MV-4-11 (cell line): Measurements from ENCODE around the gene TASOR2.

ENCODE experiments used
- DNase-seq: peaks from one replicate; lab custom pipeline; 2025; lab: John Stamatoyannopoulos, UW

The TASOR2 gene, protein sequence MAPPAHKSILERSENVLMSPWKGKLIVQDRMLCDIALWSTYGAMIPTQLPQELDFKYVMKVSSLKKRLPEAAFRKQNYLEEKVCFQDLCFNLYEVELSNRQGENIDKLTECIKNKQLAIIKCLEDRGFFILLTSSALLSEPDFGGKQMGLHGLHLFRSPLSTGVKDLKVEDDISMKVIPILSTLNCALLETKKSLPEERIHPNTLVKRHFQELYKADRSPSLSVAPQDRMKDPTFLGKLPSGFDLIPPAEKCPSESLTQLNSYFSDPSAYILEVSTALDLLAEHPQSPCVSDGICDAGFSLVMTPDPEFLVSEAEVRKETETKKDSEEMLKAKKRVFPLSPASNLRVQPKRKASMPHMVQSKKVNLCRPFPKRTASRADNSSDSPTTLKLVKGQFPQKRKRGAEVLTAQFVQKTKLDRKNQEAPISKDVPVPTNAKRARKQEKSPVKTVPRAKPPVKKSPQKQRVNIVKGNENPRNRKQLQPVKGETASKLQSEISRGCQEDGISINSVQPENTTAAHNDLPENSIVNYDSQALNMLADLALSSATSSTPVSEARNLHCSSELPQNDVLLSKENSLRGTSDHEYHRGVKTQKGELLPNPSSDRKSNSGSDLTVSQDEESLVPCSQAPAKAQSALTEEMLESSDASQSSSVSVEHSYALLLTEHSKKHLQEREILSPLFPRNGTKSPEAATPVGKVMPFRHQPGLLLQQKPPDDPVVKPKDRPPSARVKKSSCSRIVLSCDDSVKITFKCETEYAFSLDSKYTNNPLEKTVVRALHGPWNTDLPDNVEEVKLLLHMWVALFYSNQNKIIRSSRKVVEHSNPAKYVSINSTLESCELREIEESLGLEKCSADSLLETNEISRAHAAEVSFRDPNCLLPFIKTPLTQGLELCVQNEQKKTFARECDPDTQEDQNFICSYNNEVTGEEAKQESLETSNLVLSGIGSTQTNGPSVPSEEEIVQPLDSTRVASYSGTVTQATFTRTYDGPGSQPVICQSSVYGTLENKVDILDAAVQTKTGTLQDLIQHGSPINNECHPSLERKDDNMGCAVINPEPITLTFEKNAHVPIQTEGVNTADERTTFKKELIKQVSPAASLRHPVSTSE (N-terminal part only)

GRCh38 chr10:5684318-5684970 is at the start of gene TASOR2:
TSS of gene TASOR2 (plus strand) at chr10:5684838. CDS start at chr10:5720643, 35,805 bp downstream.
- peak; percentile 99 for DNase-seq

GRCh38 chr10:5634918-5635317 is 49.7 kb upstream of the TASOR2 start:
- DNase-seq, result no peak

- no peak for DNase-seq
Measured at GRCh38 chr10:5638494-5638893, 46.1 kb upstream of the TASOR2 start.

- no peak for DNase-seq
Measured at GRCh38 chr10:5639066-5639465, 45.6 kb upstream of the TASOR2 start.

DNA sequence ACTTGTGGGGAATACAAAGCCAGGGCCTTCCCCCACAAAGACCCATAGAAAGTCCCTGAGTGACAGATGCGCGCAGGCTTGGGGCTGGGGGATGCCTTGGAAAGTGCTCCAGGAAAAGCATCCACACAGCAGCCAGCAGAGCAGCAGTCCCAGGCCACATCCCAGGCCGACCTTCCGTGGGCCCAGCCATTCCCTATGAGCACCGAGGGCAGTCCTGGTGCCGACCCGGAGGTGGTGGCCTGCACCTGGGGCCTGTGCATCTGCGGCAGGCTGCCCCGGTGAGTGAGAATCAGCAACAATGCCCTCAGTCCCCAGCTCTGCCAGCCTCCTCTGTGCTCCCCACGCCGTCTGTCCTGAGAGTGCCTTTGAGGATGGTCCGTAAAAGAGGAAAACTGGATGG is 44.6 kb upstream of the TASOR2 start:
- no peak for DNase-seq

GRCh38 chr10:5640501-5640900 is 44.1 kb upstream of the TASOR2 start:
- DNase-seq, result no peak

DNA sequence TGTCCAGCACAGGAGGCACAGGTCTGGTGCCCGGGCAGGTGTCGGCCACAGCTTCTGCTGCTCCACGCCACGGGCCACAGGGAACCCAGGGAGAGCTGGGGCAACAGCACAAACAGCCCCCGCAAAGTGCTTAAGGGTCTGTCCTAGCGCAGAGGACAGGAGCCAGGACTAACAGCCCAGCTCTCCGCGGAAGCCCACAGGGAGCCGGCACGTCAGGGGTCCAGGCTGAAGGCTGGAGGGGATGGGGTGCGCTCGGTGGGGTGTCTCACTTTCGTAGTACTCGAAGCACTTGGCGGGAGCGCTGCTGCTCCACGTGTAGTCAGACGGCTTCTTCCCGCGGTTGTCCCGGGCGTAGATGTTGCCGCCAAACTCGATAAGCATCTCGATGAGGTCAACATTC is 43.1 kb upstream of the TASOR2 start:
- no peak for DNase-seq

- DNase-seq, result no peak
Measured at GRCh38 chr10:5643346-5644067, 41.1 kb upstream of the TASOR2 start.

DNA sequence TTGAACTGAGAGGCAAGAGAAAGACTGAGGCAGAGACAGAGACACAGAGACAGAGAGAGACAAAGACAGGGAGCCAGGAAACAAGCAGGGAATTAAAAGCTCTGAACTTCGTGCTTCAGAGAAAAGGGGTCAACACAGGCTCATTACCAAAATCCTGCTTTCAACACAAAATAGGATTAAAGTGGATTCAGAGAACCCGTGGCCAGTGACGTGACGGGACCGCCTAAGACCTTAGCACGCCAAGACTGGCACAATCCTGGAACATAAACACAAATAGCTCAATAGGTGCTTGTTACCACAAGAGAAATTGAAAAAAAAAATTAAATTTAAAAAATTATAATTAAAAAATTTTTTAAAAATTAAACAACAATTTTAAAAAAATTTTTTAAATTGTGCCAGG is 39.7 kb upstream of the TASOR2 start:
- no peak for DNase-seq

DNA sequence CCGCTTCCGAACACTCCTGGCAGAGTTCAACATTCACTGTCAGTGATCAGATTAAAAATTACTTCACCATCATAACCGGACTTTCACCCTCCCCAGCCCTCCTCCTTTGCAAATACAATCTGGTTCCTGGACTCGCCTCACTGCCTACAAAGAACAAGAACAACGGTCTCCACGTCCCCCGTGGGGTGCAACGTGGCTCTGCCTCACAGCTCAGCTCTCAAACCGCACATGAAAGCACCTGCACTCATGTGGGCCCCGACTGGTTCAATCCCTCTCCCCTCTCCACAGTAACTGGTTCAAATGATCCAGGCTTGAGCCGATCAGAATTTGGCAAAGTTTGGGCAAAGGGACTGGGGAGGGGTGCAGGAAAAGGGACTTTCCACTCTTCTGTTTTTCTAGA is 39.3 kb upstream of the TASOR2 start:
- DNase-seq, result no peak

GRCh38 chr10:5645944-5646617 is 38.6 kb upstream of the TASOR2 start:
- DNase-seq, result no peak

- no peak for DNase-seq
Measured at GRCh38 chr10:5647507-5648240, 37.0 kb upstream of the TASOR2 start.

DNA sequence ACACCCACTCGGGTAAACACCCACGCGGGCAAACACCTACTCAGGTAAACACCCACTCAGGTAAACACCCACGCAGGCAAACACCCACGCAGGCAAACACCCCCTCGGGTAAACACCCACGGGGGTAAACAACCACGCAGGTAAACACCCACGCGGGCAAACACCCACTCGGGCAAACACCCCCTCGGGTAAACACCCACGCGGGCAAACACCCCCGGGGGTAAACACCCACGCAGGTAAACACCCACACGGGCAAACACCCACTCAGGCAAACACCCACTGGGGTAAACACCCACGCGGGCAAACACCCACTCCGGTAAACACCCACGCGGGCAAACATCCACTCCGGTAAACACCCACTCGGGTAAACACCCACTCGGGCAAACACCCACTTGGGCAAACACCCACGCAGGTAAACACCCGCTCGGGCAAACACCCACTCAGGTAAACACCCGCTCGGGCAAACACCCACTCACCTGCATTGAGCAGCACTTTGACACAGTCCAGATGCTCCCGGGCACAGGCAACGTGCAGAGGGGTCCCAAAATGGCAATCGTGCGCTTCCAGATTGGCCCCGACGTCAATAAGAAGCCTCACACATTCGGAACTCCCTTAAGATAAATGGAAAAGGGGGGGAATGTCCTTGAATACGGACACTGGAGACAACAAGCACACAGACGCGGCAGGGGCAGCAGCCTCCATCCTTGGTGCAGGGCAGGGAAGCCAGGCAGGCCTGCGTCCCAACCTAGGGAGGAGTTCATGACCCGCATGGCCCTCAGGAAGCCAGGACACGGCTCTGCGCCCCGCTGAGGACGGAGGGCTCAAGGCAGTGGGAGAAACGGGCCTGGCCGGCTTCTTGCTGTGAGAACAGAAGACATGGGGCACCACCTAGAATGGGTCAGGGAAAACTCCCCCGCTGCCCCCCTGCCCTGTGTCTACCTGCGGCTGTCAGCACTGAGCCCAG is 35.9 kb upstream of the TASOR2 start:
- DNase-seq, result no peak

GRCh38 chr10:5649746-5650145 is 34.9 kb upstream of the TASOR2 start:
- DNase-seq, result no peak

GRCh38 chr10:5650664-5651387 is 33.8 kb upstream of the TASOR2 start:
- DNase-seq, result no peak

DNA sequence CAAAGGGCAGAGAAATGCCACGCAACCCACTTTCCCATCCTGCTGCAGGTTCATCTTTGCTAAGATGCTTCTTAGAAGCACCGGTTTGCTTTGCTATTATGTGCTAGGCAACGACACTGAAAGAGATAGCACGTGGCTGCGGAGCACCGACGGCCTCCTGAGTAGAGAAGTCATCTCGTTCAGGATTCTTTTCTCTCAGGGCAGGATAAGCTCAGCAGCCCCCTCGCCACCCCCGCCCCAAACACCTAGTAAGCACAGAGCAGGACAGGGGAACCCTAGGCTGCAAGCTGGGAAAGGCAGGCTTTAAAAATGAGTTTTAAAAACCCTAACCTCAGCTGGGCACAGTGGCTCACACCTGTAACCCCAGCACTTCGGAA is 33.3 kb upstream of the TASOR2 start:
- DNase-seq, result no peak

DNA sequence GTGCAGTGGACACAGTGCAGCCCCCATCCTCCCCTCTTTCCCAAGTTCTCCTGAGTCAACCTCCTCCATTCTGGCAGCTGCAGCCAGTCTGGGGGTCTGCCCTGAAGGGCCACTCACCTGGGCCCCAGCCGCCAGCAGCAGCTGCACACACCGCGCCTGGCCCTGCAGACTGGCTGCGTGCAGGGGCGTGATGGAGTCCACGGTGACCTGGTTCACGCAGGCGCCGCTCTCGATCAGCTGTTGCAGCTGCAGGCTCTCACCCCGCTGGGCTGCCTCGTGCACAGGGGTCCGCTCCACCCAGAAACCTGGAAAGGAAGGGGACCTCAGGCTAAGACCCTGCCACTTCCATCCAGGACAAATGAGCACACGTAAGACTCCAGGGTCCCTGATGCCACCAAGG is 31.9 kb upstream of the TASOR2 start:
- DNase-seq, result no peak

GRCh38 chr10:5654218-5654755 is 30.4 kb upstream of the TASOR2 start:
- no peak for DNase-seq
